HG03521 (cell line): ENCODE results near the gene DSTN.

ENCODE experiments used
- ATAC-seq: cut with Tn5 transposase; IDR thresholded peaks from one replicate; pipeline ENCODE4 v1.9.1; 2021; ENCODE audit warnings: mild to moderate bottlenecking, moderate library complexity; ENCODE audit not compliant: unreplicated experiment

DSTN gene

GRCh38 chr20:17635332-17636244 lies 65.7 kb downstream of the DSTN start:
- no peak for ATAC-seq

GRCh38 chr20:17636523-17637412 lies 66.9 kb downstream of the DSTN start:
- no peak for ATAC-seq

GRCh38 chr20:17637413-17637780 lies 67.5 kb downstream of the DSTN start:
- no peak for ATAC-seq

- no peak for ATAC-seq
Measured at GRCh38 chr20:17637985-17638640, 68.2 kb downstream of the DSTN start.

GRCh38 chr20:17638835-17639407 lies 69.0 kb downstream of the DSTN start:
- ATAC-seq, result no peak

- ATAC-seq, result no peak
Measured at GRCh38 chr20:17640146-17640874, 70.4 kb downstream of the DSTN start.

GRCh38 chr20:17640875-17641378 lies 71.1 kb downstream of the DSTN start:
- ATAC-seq, result no peak

- no peak for ATAC-seq
Measured at GRCh38 chr20:17641520-17641964, 71.7 kb downstream of the DSTN start.

GRCh38 chr20:17641993-17642392 lies 72.1 kb downstream of the DSTN start:
- ATAC-seq, result no peak

- no peak for ATAC-seq
Measured at GRCh38 chr20:17642404-17643269, 72.8 kb downstream of the DSTN start.

- no peak for ATAC-seq
Measured at GRCh38 chr20:17643531-17644188, 73.8 kb downstream of the DSTN start.

GRCh38 chr20:17644451-17644850 lies 74.6 kb downstream of the DSTN start:
- no peak for ATAC-seq

GRCh38 chr20:17645010-17645409 lies 75.1 kb downstream of the DSTN start:
- no peak for ATAC-seq

- ATAC-seq, result no peak
Measured at GRCh38 chr20:17645546-17646208, 75.8 kb downstream of the DSTN start.

GRCh38 chr20:17646209-17646960 lies 76.5 kb downstream of the DSTN start:
- no peak for ATAC-seq

GRCh38 chr20:17646961-17647301 lies 77.1 kb downstream of the DSTN start:
- ATAC-seq, result no peak
